ENCODE measurements around the gene ABLIM2. TPM values are rescaled to one million over a fixed set of nuclear protein-coding genes. Genes with fewer than 3 reads are reported as not detected.

The ABLIM2 gene
- total and polyA plus RNA-seq, 2 of the 13 experiments (the other 11 are each of a cell fraction or from before 2014, with no cell fraction given): 0.20 to 0.37 TPM

DNA sequence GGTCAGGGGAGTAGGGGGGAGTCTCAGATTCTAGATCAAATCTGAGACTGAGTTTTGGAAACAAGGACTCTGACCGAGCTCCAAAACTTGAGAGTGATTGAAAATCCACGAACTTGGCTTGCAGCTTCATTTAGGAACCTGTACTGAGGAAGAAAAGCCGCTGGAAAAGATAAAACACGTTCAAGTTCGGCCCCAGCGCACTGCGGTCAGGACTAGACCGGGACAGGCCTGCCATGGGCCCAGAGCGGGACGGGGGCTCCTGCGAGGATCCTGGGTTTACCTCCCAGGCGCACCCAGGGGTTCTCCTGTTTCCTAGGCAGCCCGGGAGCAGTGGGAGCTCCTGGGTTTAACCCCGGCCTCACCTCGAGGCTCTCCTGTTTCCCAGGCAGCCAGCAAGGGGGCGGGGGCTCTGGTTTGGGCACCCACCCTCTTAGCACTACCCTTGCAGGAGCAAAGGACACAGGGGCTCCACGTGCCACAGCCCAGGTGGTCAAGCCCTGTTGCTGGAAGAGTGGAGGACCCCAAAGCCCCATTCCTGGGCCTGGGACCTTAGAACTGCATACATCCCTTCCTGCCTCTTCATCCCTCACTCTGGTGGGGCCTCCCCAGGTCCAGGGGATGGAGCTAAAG is 74.5 kb downstream of the ABLIM2 start (continued):
- TF ChIP-seq, protein P1, sequence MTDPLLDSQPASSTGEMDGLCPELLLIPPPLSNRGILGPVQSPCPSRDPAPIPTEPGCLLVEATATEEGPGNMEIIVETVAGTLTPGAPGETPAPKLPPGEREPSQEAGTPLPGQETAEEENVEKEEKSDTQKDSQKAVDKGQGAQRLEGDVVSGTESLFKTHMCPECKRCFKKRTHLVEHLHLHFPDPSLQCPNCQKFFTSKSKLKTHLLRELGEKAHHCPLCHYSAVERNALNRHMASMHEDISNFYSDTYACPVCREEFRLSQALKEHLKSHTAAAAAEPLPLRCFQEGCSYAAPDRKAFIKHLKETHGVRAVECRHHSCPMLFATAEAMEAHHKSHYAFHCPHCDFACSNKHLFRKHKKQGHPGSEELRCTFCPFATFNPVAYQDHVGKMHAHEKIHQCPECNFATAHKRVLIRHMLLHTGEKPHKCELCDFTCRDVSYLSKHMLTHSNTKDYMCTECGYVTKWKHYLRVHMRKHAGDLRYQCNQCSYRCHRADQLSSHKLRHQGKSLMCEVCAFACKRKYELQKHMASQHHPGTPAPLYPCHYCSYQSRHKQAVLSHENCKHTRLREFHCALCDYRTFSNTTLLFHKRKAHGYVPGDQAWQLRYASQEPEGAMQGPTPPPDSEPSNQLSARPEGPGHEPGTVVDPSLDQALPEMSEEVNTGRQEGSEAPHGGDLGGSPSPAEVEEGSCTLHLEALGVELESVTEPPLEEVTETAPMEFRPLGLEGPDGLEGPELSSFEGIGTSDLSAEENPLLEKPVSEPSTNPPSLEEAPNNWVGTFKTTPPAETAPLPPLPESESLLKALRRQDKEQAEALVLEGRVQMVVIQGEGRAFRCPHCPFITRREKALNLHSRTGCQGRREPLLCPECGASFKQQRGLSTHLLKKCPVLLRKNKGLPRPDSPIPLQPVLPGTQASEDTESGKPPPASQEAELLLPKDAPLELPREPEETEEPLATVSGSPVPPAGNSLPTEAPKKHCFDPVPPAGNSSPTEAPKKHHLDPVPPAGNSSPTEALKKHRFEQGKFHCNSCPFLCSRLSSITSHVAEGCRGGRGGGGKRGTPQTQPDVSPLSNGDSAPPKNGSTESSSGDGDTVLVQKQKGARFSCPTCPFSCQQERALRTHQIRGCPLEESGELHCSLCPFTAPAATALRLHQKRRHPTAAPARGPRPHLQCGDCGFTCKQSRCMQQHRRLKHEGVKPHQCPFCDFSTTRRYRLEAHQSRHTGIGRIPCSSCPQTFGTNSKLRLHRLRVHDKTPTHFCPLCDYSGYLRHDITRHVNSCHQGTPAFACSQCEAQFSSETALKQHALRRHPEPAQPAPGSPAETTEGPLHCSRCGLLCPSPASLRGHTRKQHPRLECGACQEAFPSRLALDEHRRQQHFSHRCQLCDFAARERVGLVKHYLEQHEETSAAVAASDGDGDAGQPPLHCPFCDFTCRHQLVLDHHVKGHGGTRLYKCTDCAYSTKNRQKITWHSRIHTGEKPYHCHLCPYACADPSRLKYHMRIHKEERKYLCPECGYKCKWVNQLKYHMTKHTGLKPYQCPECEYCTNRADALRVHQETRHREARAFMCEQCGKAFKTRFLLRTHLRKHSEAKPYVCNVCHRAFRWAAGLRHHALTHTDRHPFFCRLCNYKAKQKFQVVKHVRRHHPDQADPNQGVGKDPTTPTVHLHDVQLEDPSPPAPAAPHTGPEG (CRISPR knock-in tag; IDR thresholded peaks at IDR 0.05): no peak
- TF ChIP-seq SNAPC5 (CRISPR knock-in tag; IDR thresholded peaks at IDR 0.05; ENCODE audit: borderline replicate concordance) (no peak), ZNF703 (CRISPR knock-in tag; IDR thresholded peaks at IDR 0.05; ENCODE audit: borderline replicate concordance) (no peak)

GRCh38 chr4:8083086-8083825 is 75.4 kb downstream of the ABLIM2 start:
- Histone ChIP-seq H3K36me3 (replicated peaks in 1 of 2; ENCODE audit: control insufficient read depth in 1 of 2, insufficient read depth in 2 of 2, low read length in 2 of 2) (no peaks in the 10 kb centered on the region), H3K27me3 (ENCODE audit: control insufficient read depth in 1 of 2, insufficient read depth in 2 of 2, low read length in 2 of 2) (peaks cover 13 to 64% of the 10 kb centered on the region in 2 experiments), H3K4me2 (ENCODE audit: low read depth, low read length) (no peak overlapping the region), H4K20me1 (ENCODE audit: insufficient read depth, low read length) (no peaks in the 10 kb centered on the region), H3K27ac (ENCODE audit: extremely low read length, insufficient read depth, low read length) (no peak overlapping the region), H3K4me3 (replicated peaks in 1 of 3; ENCODE audit: insufficient read depth in 1 of 3, low read depth in 2 of 3, low read length in 3 of 3) (no peak overlapping the region), H2AFZ (ENCODE audit: low read length) (no peak overlapping the region), H3K79me2 (ENCODE audit: insufficient read depth, low read length) (no peaks in the 10 kb centered on the region), H3K9me3 (ENCODE audit: low read length) (no peaks in the 10 kb centered on the region), H3K9ac (ENCODE audit: insufficient read depth, low read depth, low read length) (no peak overlapping the region), H3K4me1 (ENCODE audit: insufficient read depth, low read length) (no peaks in the 10 kb centered on the region)
- no TSS peak for BruUV-seq (replicated peaks)
- no peak for FAIRE-seq
- CTCF ChIA-PET (ENCODE audit: low intra/inter-chr PET ratio, low total read pairs): no interaction called here
- TF ChIP-seq AHR (CRISPR knock-in tag; IDR thresholded peaks at IDR 0.05) (no peak), RFX1 (IDR thresholded peaks at IDR 0.05) (peak; percentile 46; the same call in 1 of the 2 replicates)
- POLR2A ChIA-PET: no interaction called here
- ATAC-seq: no peak
- no peak for DNase-seq (ENCODE audit: low spot score)
- intact Hi-C loops (cut with micrococcal nuclease; ENCODE audit: unreplicated experiment): no loop called here
- 39% methylated on average over 7 of the region's 21 CpGs for WGBS (ENCODE audit: low lambda C conversion rate)
- in situ Hi-C loops (cut with HindIII; ENCODE audit: extremely low pct_ligation_motif_present, low pct_unique_long_range_greater_than_20kb): no loop called here

Data from HepG2 (cell line).